Central memory CD8-positive, alpha-beta T cell (primary cell): Measurements from ENCODE around the gene POGK.

Experiments
- ATAC-seq: fragments of 150-1000 bp; cut with Tn5 transposase; replicated peaks from 2 replicates; pipeline ENCODE4 v1.10.0; 2022; ENCODE audit warnings: mild to moderate bottlenecking, moderate FRiP score, moderate number of reproducible peaks; ENCODE audit not compliant: poor library complexity, severe bottlenecking; ENCODE audit errors: extremely low read depth
- DNase-seq, 2 donors: peaks; one replicate each; pipeline ENCODE4 v3.0.0; 2021; ENCODE audit warnings: low spot score in 2 of 2
- H3K27ac Mint-ChIP-seq: one replicate; pipeline ENCODE4 v1.8.0; 2022; ENCODE audit warnings: low read depth, mild to moderate bottlenecking, moderate library complexity, mixed read lengths
- H3K27me3 Mint-ChIP-seq: one replicate; pipeline ENCODE4 v1.8.0; 2022; ENCODE audit warnings: mixed read lengths
- H3K36me3 Mint-ChIP-seq: one replicate; pipeline ENCODE4 v1.8.0; 2022; ENCODE audit warnings: mild to moderate bottlenecking, moderate library complexity, mixed read lengths; ENCODE audit not compliant: insufficient read depth
- H3K4me1 Mint-ChIP-seq: one replicate; pipeline ENCODE4 v1.8.0; 2022; ENCODE audit warnings: mixed read lengths
- H3K4me3 Mint-ChIP-seq: one replicate; pipeline ENCODE4 v1.8.0; 2022; ENCODE audit warnings: mild to moderate bottlenecking, moderate library complexity, mixed read lengths
- H3K9me3 Mint-ChIP-seq: one replicate; pipeline ENCODE4 v1.8.0; 2022; ENCODE audit warnings: mixed read lengths

Gene POGK

GRCh38 chr1:166888373-166889111 is 49.3 kb downstream of the POGK start:
- peaks cover 2% of the 10 kb centered on the region for H3K36me3 Mint-ChIP-seq
- no peak for DNase-seq
- H3K27me3 Mint-ChIP-seq: peaks cover 44% of the 10 kb centered on the region

GRCh38 chr1:166889776-166890175 is 50.5 kb downstream of the POGK start:
- Mint-ChIP-seq H3K27me3 (peaks cover 37% of the 10 kb centered on the region), H3K36me3 (peaks cover 2% of the 10 kb centered on the region), H3K4me3 (no peak overlapping the region), H3K27ac (no peak overlapping the region), H3K9me3 (no peaks in the 10 kb centered on the region), H3K4me1 (peaks cover 6% of the 10 kb centered on the region)
- ATAC-seq: no peak
- no peak for DNase-seq

More at GRCh38 chr1:166888373-166889111, 49.3 kb downstream of the POGK start:
- Mint-ChIP-seq H3K9me3 (no peaks in the 10 kb centered on the region), H3K4me1 (peaks cover 8% of the 10 kb centered on the region), H3K27ac (no peak overlapping the region), H3K4me3 (no peak overlapping the region)
- no peak for ATAC-seq

- ATAC-seq: no peak
- no peak overlapping the region for H3K4me3 Mint-ChIP-seq
- DNase-seq: no peak
Observed at GRCh38 chr1:166895766-166896165, 56.5 kb downstream of the POGK start.

GRCh38 chr1:166899769-166900168 is 60.5 kb downstream of the POGK start:
- Mint-ChIP-seq H3K4me3 (no peak overlapping the region), H3K4me1 (no peaks in the 10 kb centered on the region), H3K36me3 (no peaks in the 10 kb centered on the region), H3K27ac (no peak overlapping the region), H3K27me3 (peaks cover 36% of the 10 kb centered on the region), H3K9me3 (peaks cover 6% of the 10 kb centered on the region)
- ATAC-seq (no peak), DNase-seq (no peak)

More at GRCh38 chr1:166895766-166896165, 56.5 kb downstream of the POGK start:
- Mint-ChIP-seq H3K36me3 (no peaks in the 10 kb centered on the region), H3K9me3 (peaks cover 6% of the 10 kb centered on the region), H3K27me3 (peaks cover 62% of the 10 kb centered on the region), H3K27ac (no peak overlapping the region), H3K4me1 (no peaks in the 10 kb centered on the region)

- ATAC-seq (no peak), DNase-seq (no peak)
- no peak overlapping the region for H3K4me3 Mint-ChIP-seq
- no peaks in the 10 kb centered on the region for H3K4me1 Mint-ChIP-seq
- H3K36me3 Mint-ChIP-seq: no peaks in the 10 kb centered on the region
- H3K27ac Mint-ChIP-seq: no peak overlapping the region
- peaks cover 6% of the 10 kb centered on the region for H3K9me3 Mint-ChIP-seq
- H3K27me3 Mint-ChIP-seq: peaks cover 26% of the 10 kb centered on the region
Observed at GRCh38 chr1:166900987-166901386, 61.7 kb downstream of the POGK start.

- peaks cover under 1% of the 10 kb centered on the region for H3K9me3 Mint-ChIP-seq
Observed at GRCh38 chr1:166902279-166902678, 63.0 kb downstream of the POGK start.

GRCh38 chr1:166903232-166903631 is 64.0 kb downstream of the POGK start:
- ATAC-seq: no peak
- DNase-seq: no peak
- Mint-ChIP-seq H3K4me3 (no peak overlapping the region), H3K9me3 (no peaks in the 10 kb centered on the region), H3K4me1 (no peaks in the 10 kb centered on the region), H3K27me3 (peaks cover 4% of the 10 kb centered on the region), H3K27ac (no peak overlapping the region), H3K36me3 (no peaks in the 10 kb centered on the region)

More at GRCh38 chr1:166902279-166902678, 63.0 kb downstream of the POGK start:
- ATAC-seq: no peak
- H3K27ac Mint-ChIP-seq: no peak overlapping the region
- peaks cover 14% of the 10 kb centered on the region for H3K27me3 Mint-ChIP-seq
- H3K4me1 Mint-ChIP-seq: no peaks in the 10 kb centered on the region
- no peaks in the 10 kb centered on the region for H3K36me3 Mint-ChIP-seq
- DNase-seq: no peak
- H3K4me3 Mint-ChIP-seq: no peak overlapping the region

GRCh38 chr1:166905136-166905535 is 65.9 kb downstream of the POGK start:
- no peaks in the 10 kb centered on the region for H3K27me3 Mint-ChIP-seq
- no peaks in the 10 kb centered on the region for H3K4me1 Mint-ChIP-seq
- no peaks in the 10 kb centered on the region for H3K36me3 Mint-ChIP-seq
- H3K9me3 Mint-ChIP-seq: no peaks in the 10 kb centered on the region
- no peak overlapping the region for H3K4me3 Mint-ChIP-seq
- H3K27ac Mint-ChIP-seq: no peak overlapping the region
- no peak for DNase-seq
- no peak for ATAC-seq

GRCh38 chr1:166905900-166906299 is 66.6 kb downstream of the POGK start:
- H3K4me3 Mint-ChIP-seq: no peak overlapping the region
- DNase-seq (no peak), ATAC-seq (no peak)
- no peak overlapping the region for H3K27ac Mint-ChIP-seq
- H3K36me3 Mint-ChIP-seq: no peaks in the 10 kb centered on the region
- no peaks in the 10 kb centered on the region for H3K9me3 Mint-ChIP-seq
- no peaks in the 10 kb centered on the region for H3K4me1 Mint-ChIP-seq
- H3K27me3 Mint-ChIP-seq: no peaks in the 10 kb centered on the region
